ENCODE measurements around the gene WNT6. TPM values are rescaled to one million over a fixed set of nuclear protein-coding genes. Genes with fewer than 3 reads are reported as not detected.

Gene WNT6
- total RNA-seq, 1 donor from 2014 or later: 0.72 TPM

DNA sequence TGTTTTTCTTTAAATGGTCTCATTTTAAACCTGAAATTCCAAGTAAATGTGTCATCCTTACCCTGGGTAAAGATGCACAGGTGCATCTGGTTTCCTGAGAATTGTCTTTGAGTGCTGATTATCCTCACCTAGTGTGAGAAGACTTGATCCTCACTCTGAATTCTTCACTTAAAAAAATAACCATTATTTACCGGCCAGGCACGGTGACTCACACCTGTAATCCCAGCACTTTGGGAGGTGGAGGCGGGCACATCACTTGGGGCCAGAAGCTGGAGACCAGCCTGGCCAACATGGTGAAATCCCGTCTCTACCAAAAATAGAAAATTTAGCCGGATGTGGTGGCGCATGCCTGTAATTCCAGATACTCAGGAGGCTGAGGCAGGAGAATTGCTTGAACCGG lies 9.9 kb upstream of the WNT6 start:
- Mint-ChIP-seq H3K4me1 (ENCODE audit: low read depth) (no peaks in the 10 kb centered on the region), H3K27me3 (peaks cover 31% of the 10 kb centered on the region), H3K36me3 (ENCODE audit: insufficient read depth) (peaks cover 5% of the 10 kb centered on the region), H3K9me3 (ENCODE audit: low read depth) (peaks cover 4% of the 10 kb centered on the region), H3K27ac (no peak overlapping the region), H3K4me3 (ENCODE audit: low read depth) (no peak overlapping the region)
- TF ChIP-seq, protein P1, sequence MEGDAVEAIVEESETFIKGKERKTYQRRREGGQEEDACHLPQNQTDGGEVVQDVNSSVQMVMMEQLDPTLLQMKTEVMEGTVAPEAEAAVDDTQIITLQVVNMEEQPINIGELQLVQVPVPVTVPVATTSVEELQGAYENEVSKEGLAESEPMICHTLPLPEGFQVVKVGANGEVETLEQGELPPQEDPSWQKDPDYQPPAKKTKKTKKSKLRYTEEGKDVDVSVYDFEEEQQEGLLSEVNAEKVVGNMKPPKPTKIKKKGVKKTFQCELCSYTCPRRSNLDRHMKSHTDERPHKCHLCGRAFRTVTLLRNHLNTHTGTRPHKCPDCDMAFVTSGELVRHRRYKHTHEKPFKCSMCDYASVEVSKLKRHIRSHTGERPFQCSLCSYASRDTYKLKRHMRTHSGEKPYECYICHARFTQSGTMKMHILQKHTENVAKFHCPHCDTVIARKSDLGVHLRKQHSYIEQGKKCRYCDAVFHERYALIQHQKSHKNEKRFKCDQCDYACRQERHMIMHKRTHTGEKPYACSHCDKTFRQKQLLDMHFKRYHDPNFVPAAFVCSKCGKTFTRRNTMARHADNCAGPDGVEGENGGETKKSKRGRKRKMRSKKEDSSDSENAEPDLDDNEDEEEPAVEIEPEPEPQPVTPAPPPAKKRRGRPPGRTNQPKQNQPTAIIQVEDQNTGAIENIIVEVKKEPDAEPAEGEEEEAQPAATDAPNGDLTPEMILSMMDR (IDR thresholded peaks at IDR 0.05; ENCODE audit: unreplicated experiment): no peak
- DNase-seq (ENCODE audit: low spot score, unreplicated experiment): no peak

DNA sequence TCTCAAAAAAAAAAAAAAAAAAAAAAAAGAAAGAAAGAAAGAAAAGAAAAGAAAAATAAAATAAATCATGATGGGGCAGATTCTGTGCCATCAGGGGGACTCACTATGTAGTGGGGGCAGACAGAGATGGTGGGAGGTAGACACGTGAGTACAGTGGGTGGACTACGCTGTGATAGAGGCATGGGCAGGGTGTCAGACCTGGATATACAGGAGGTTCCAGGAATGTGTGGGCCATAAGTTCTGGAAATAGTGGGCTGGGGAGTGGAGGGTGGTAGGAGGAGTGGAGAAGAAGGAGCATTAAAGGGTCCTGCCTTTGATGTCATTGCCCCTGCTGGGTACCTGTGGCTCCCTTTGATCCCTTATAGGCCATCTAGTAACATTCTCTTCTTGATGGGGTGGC lies 8.8 kb upstream of the WNT6 start:
- H3K36me3 Mint-ChIP-seq (ENCODE audit: insufficient read depth): peaks cover 5% of the 10 kb centered on the region
- no peaks in the 10 kb centered on the region for H3K9me3 Mint-ChIP-seq (ENCODE audit: low read depth)
- no peaks in the 10 kb centered on the region for H3K4me1 Mint-ChIP-seq (ENCODE audit: low read depth)
- TF ChIP-seq, protein P1 (IDR thresholded peaks at IDR 0.05; ENCODE audit: unreplicated experiment): no peak
- no peak overlapping the region for H3K4me3 Mint-ChIP-seq (ENCODE audit: low read depth)
- DNase-seq (ENCODE audit: low spot score, unreplicated experiment): no peak
- H3K27ac Mint-ChIP-seq: no peak overlapping the region
- H3K27me3 Mint-ChIP-seq: peaks cover 42% of the 10 kb centered on the region

DNA sequence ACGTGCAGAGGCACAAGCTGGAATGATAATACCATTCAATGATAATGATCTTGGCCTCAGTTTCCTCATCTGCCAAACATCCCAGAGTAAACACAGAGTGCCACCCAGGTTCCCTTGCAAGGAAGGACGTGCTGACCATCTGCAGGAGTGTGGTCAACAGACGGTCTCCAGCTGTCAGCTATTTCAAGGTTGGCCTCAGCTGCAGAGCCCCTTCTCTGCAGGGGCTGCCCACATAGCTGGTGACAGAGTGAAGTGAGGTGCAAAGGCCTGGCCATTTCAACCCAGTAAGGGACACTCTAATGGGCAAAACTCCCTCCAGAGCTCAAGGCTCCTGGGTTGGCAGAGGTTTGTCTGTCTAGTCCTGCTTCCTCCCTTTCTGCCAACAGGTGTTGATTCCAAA lies 8.3 kb upstream of the WNT6 start:
- H3K4me3 Mint-ChIP-seq (ENCODE audit: low read depth): no peak overlapping the region
- H3K27me3 Mint-ChIP-seq: peaks cover 47% of the 10 kb centered on the region
- no peak for DNase-seq (ENCODE audit: low spot score, unreplicated experiment)
- H3K27ac Mint-ChIP-seq: no peak overlapping the region
- peaks cover 5% of the 10 kb centered on the region for H3K36me3 Mint-ChIP-seq (ENCODE audit: insufficient read depth)
- H3K9me3 Mint-ChIP-seq (ENCODE audit: low read depth): no peaks in the 10 kb centered on the region
- TF ChIP-seq, protein P1 (IDR thresholded peaks at IDR 0.05; ENCODE audit: unreplicated experiment): no peak
- H3K4me1 Mint-ChIP-seq (ENCODE audit: low read depth): no peaks in the 10 kb centered on the region

DNA sequence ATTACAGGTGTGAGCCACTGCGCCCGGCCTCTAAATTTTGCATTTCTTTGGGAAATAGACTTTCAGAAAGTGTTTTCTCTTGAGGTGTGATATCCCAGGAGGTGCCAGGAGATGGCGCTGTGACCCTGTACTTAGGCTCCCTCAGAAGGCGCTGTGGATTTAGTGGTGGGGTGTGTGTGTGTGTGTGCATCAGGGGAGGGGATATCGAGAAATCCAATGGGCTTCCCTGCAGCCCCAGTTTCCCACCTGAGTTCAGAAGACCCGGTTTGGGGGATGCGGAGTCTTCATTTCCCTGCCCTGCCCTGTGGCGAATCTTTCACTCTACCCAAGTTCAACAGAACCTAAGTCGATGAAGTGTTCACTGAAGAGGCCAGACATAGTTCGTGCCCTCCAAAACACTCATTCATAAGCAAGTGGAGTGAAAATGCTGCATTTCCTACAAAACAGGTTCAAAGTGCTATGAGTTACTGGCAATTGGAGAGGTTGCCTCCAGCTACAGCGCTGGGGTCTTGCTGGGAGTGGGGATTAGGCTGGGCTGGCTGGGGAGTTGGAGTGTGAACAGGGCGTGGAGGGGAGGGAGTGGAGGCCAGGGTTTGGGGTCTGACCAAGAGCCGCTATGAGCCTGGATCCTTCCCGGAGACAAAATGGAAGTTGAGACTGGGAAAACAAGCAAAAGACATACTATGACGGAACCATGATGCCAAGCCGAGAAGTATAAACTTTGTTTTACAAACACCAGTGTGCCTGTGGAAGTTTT lies 6.5 kb upstream of the WNT6 start:
- H3K36me3 Mint-ChIP-seq (ENCODE audit: insufficient read depth): no peaks in the 10 kb centered on the region
- H3K4me3 Mint-ChIP-seq (ENCODE audit: low read depth): no peak overlapping the region
- no peak overlapping the region for H3K27ac Mint-ChIP-seq
- peaks cover 65% of the 10 kb centered on the region for H3K27me3 Mint-ChIP-seq
- no peaks in the 10 kb centered on the region for H3K9me3 Mint-ChIP-seq (ENCODE audit: low read depth)
- no peaks in the 10 kb centered on the region for H3K4me1 Mint-ChIP-seq (ENCODE audit: low read depth)
- no peak for DNase-seq (ENCODE audit: low spot score, unreplicated experiment)
- TF ChIP-seq, protein P1 (IDR thresholded peaks at IDR 0.05; ENCODE audit: unreplicated experiment): peak; percentile 82

DNA sequence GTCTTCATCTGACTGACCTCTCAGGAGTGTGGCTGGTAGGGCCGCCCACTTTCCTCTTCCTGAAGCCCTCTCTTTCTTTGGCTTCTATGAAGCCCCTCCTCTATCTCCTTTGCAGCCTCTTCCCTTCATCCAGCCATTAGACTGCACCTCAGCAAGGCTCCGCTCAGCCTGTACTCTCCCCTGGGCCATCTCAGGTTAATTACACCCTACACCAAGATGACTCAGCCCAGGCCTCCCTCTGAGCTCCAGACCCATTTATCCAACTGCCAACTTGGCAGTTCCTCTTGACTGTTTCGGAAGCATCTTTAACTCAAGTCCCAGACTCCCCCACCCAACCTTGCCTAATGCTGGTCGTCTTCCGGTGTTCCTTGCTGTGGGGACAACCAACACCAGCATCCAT lies 5.8 kb upstream of the WNT6 start:
- H3K36me3 Mint-ChIP-seq (ENCODE audit: insufficient read depth): no peaks in the 10 kb centered on the region
- peaks cover 72% of the 10 kb centered on the region for H3K27me3 Mint-ChIP-seq
- H3K9me3 Mint-ChIP-seq (ENCODE audit: low read depth): no peaks in the 10 kb centered on the region
- no peak overlapping the region for H3K4me3 Mint-ChIP-seq (ENCODE audit: low read depth)
- H3K27ac Mint-ChIP-seq: no peak overlapping the region
- TF ChIP-seq, protein P1 (IDR thresholded peaks at IDR 0.05; ENCODE audit: unreplicated experiment): no peak
- DNase-seq (ENCODE audit: low spot score, unreplicated experiment): no peak
- no peaks in the 10 kb centered on the region for H3K4me1 Mint-ChIP-seq (ENCODE audit: low read depth)
